Left lung (tissue), 8 donors: Measurements from ENCODE around the gene MYL10. TPM values are rescaled to one million over a fixed set of nuclear protein-coding genes. Genes with fewer than 3 reads are reported as not detected.

Source experiments
- polyA plus RNA-seq, 6 donors: library from polyadenylated mRNA; unstranded; fragments of 120-200 nt; gene quantifications; one replicate each; pipeline ENCODE4 v1.2.1, GENCODE V29; 2013; ENCODE audit not compliant: insufficient read length in 6 of 6
- total RNA-seq, 2 donors: library from RNA; stranded (reverse); fragmentation: NEBNext Ultra II Directional; extraction: Animal tissue kit (Norgen Biotek cat#: 25700); gene quantifications; one replicate each; pipeline ENCODE4 v1.2.1, GENCODE V29; 2021
- donor health status: DM: no; HTN: yes; CAD: no.
- donor health status: DM: no; HTN: no; CAD: no.

MYL10 gene
- total and polyA plus RNA-seq, 8 donors, result 0.17 to 0.43 (median 0.23) TPM; not detected in 3

Other genes with a start within 250 kb of the MYL10 start
- 100 to 1,000 TPM; 110 to 157 TPM for gene CUX1, start 188.3 kb upstream of the MYL10 start, total RNA-seq
- gene CUX1, start 188.3 kb upstream of the MYL10 start, polyA plus RNA-seq, result 10 to 100 TPM; 86.4 to 97.5 (median 94.1) TPM